Caco-2 (cell line): ENCODE results near the gene C19orf12. TPM values are rescaled to one million over a fixed set of nuclear protein-coding genes. Genes with fewer than 3 reads are reported as not detected.

Experiments used
- BruUV-seq: library from RNA; stranded (reverse); fragments of 400-500 nt; replicated peaks from 2 replicates; lab custom pipeline; 2021; lab: Mats Ljungman, UMichigan
- CTCF ChIA-PET: fragments of 300-600 bp; sonication (Branson Sonifier 250); formaldehyde crosslinking; loops from one replicate; lab custom pipeline; 2022; ENCODE audit warnings: antibody characterized with exemption; lab: Charles Lee
- POLR2A ChIA-PET: fragments of 300-600 bp; sonication (Branson Sonifier 250); formaldehyde crosslinking; loops from one replicate; lab custom pipeline; 2022; ENCODE audit warnings: antibody characterized with exemption; lab: Charles Lee
- DNase-seq, 2 experiments: peaks; one replicate each; pipeline versions ENCODE4 v3.0.0 to v3.0.0-alpha.2; 2020 to 2022
- H3K27me3 ChIP-seq: replicated peaks from 2 replicates; pipeline ENCODE4 v1.6.0; 2011; ENCODE audit warnings: low read length; ENCODE audit not compliant: control insufficient read depth, insufficient read depth
- H3K36me3 ChIP-seq: 2 replicates; pipeline ENCODE4 v1.5.1; 2011; ENCODE audit warnings: low read length; ENCODE audit not compliant: control insufficient read depth, insufficient read depth
- H3K4me1 ChIP-seq: fragments of 250-450 bp; sonication (Bioruptor Pico); 2 replicates; pipeline ENCODE4 v1.5.1; 2020; ENCODE audit warnings: mild to moderate bottlenecking
- H3K4me3 ChIP-seq: 2 replicates; pipeline ENCODE4 v1.5.1; 2011; ENCODE audit warnings: low read depth, mild to moderate bottlenecking, control low read depth, low read length
- H3K9me3 ChIP-seq: fragments of 250-450 bp; sonication (Bioruptor Pico); 2 replicates; pipeline ENCODE4 v1.5.1; 2020; ENCODE audit warnings: mild to moderate bottlenecking, moderate library complexity
- H3K27ac Mint-ChIP-seq: one replicate; pipeline ENCODE4 v1.8.0; 2022; ENCODE audit warnings: mixed read lengths; ENCODE audit not compliant: unreplicated experiment
- H3K27me3 Mint-ChIP-seq: one replicate; pipeline ENCODE4 v1.8.0; 2022; ENCODE audit warnings: mixed read lengths; ENCODE audit not compliant: insufficient read depth, unreplicated experiment
- H3K36me3 Mint-ChIP-seq: one replicate; pipeline ENCODE4 v1.8.0; 2022; ENCODE audit warnings: mild to moderate bottlenecking, mixed read lengths; ENCODE audit not compliant: insufficient read depth, unreplicated experiment
- H3K4me1 Mint-ChIP-seq: one replicate; pipeline ENCODE4 v1.8.0; 2022; ENCODE audit warnings: low read depth, mixed read lengths; ENCODE audit not compliant: unreplicated experiment
- H3K4me3 Mint-ChIP-seq: one replicate; pipeline ENCODE4 v1.8.0; 2022; ENCODE audit warnings: mild to moderate bottlenecking, moderate library complexity, mixed read lengths; ENCODE audit not compliant: unreplicated experiment
- H3K9me3 Mint-ChIP-seq: one replicate; pipeline ENCODE4 v1.8.0; 2022; ENCODE audit warnings: mixed read lengths; ENCODE audit not compliant: unreplicated experiment
- intact Hi-C: fragments of 100-400 bp; cut with micrococcal nuclease; formaldehyde crosslinking; loops from one replicate; pipeline ENCODE4 v1.10.0; 2022; ENCODE audit not compliant: unreplicated experiment
- total RNA-seq: library from RNA; stranded (reverse); gene quantifications from 2 replicates; pipeline ENCODE4 v1.2.3, GENCODE V29; 2022
- TF ChIP-seq, protein P1 (sequence below), 2 experiments: fragments of 200-600 bp in 1 of 2; IDR thresholded peaks; 1 replicate in 1 of 2; 2 replicates in 1 of 2; pipeline versions ENCODE4 v1.5.1 to v1.8.0; 2011 to 2022; ENCODE audit warnings: antibody characterized with exemption in 1 of 2, control low read depth in 1 of 2, inconsistent platforms in 1 of 2, low read depth in 1 of 2, low read length in 1 of 2, mild to moderate bottlenecking in 1 of 2, moderate library complexity in 1 of 2; ENCODE audit not compliant: insufficient read depth in 1 of 2, severe bottlenecking in 1 of 2, unreplicated experiment in 1 of 2

Gene C19orf12
- total RNA-seq, 1 experiment from 2014 or later, result 20.8 TPM

DNA sequence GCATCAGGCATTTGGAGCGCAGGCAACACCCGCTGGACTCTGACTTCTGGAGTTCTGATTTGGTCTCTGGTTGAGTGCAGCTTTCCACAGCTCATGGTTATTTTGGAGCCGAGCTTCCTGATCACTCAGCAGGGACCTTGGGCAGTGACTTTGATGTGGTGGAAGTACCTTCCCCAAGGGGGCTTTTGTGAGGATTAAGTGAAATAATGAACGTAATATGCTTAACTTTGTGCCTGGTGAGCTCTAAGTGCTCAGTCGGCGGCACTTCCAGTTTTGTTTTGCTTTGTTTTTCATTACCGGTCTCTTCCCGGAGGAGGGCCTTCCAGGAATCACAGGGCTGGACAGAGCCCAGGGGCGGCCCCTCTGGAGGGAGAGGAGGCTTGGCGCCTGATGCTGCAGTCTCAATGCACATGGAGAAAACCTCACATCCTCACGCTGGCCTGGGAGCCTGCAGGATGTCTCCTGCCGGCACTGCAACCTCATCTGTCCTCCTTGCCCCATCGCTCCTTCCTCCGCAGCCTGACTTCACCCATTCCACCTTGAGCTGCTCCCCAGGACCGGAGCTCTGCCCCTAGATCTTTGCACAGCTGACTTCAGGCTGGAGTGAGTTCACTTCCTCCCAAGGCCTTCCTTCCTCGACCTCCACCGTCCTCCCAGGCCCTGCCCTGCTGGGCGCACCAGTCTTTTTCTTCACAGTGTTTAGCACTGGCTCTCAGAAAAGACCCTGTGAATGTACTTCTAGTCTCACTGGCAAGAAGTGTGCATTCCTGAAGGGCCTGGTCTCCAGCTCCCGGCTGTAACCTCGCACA lies 48.3 kb downstream of the C19orf12 start:
- TF ChIP-seq, protein P1, sequence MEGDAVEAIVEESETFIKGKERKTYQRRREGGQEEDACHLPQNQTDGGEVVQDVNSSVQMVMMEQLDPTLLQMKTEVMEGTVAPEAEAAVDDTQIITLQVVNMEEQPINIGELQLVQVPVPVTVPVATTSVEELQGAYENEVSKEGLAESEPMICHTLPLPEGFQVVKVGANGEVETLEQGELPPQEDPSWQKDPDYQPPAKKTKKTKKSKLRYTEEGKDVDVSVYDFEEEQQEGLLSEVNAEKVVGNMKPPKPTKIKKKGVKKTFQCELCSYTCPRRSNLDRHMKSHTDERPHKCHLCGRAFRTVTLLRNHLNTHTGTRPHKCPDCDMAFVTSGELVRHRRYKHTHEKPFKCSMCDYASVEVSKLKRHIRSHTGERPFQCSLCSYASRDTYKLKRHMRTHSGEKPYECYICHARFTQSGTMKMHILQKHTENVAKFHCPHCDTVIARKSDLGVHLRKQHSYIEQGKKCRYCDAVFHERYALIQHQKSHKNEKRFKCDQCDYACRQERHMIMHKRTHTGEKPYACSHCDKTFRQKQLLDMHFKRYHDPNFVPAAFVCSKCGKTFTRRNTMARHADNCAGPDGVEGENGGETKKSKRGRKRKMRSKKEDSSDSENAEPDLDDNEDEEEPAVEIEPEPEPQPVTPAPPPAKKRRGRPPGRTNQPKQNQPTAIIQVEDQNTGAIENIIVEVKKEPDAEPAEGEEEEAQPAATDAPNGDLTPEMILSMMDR (IDR thresholded peaks at IDR 0.05; ENCODE audit: insufficient read depth in 1 of 2, low read depth in 1 of 2, low read length in 1 of 2, severe bottlenecking in 1 of 2, unreplicated experiment in 1 of 2), result no peak
- BruUV-seq, result no TSS peak
- ChIA-PET POLR2A (interaction anchor here (2.6 kb wide), 1 partner anchor 61 kb away, joined by 15 read pairs; the partner anchor contains the start of gene POP4), CTCF (interaction anchor here (1.4 kb wide), 1 partner anchor 49 kb away, joined by 6 read pairs; no protein-coding TSS in a partner anchor)
- peak overlapping the region; percentile 92 for H3K4me3 ChIP-seq
- no peaks in the 10 kb centered on the region; the same call in 1 of the 2 replicates for H3K36me3 ChIP-seq
- no peaks in the 10 kb centered on the region for H3K27me3 Mint-ChIP-seq
- intact Hi-C loops, result no loop called here
- no peaks in the 10 kb centered on the region for H3K27me3 ChIP-seq
- H3K9me3 ChIP-seq, result no peaks in the 10 kb centered on the region
- H3K4me1 ChIP-seq, result peaks cover 16% of the 10 kb centered on the region
- H3K4me3 Mint-ChIP-seq, result peak overlapping the region; percentile 92
- no peaks in the 10 kb centered on the region for H3K36me3 Mint-ChIP-seq
- peaks cover 15% of the 10 kb centered on the region for H3K4me1 Mint-ChIP-seq
- H3K27ac Mint-ChIP-seq, result no peak overlapping the region
- no peak for DNase-seq
- H3K9me3 Mint-ChIP-seq, result no peaks in the 10 kb centered on the region

DNA sequence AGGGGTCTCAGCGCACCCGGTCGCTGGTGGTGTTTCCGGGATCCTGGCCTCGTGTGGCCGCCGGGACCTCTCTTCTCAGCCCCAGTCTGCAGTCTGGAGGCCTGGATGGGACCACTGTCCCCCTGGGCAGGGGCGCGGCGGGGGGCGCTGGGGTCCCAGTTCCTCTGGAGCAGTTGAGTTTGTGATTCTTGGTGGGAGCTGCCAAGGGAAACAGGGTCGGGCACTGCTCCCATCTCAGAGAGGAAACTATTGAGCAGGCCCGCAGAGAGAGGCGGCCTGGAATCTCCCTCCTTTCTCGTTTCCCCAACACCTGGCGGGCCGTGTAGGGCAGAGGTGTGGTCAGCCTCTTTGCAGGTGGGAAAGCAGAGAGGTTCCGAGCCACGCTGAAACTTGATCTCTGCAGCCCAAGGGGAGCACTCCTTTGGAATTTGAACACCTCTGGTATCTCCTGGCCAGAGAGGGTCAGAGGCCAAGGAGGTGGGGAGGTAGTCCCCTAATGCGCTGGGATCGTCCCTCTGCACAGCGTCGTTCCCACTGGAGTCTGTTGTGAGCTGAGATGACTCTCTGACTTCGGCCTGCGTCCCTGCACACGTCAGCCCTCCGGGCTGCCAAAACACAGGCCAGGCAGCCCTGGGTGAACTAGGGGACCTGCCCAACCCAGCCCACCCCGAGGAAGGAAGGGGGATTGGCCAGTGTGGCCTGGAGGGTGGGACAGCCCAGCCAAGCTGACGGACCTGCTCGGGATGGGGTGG lies 49.1 kb downstream of the C19orf12 start:
- BruUV-seq, result TSS peak; percentile 30
- Histone ChIP-seq H3K36me3 (no peaks in the 10 kb centered on the region; the same call in 1 of the 2 replicates), H3K4me1 (peaks cover 23% of the 10 kb centered on the region), H3K9me3 (no peaks in the 10 kb centered on the region), H3K4me3 (peak overlapping the region; percentile 92), H3K27me3 (no peaks in the 10 kb centered on the region)
- ChIA-PET POLR2A (interaction anchor here (0.8 to 2.6 kb wide), 2 partner anchors 47 to 60 kb away, joined by 3 to 15 read pairs; partner anchors contain the start of gene POP4), CTCF (interaction anchor here (0.6 to 1.4 kb wide), 6 partner anchors 16 to 64 kb away, joined by 3 to 8 read pairs (median 4); partner anchors contain the start of gene POP4)
- no peaks in the 10 kb centered on the region for H3K36me3 Mint-ChIP-seq
- TF ChIP-seq, protein P1 (IDR thresholded peaks at IDR 0.05; ENCODE audit: insufficient read depth in 1 of 2, low read depth in 1 of 2, low read length in 1 of 2, severe bottlenecking in 1 of 2, unreplicated experiment in 1 of 2), result no peak
- no peak overlapping the region for H3K27ac Mint-ChIP-seq
- intact Hi-C loops, result loop anchor here (2.0 kb wide), 1 partner anchor 51 kb away; no protein-coding TSS in a partner anchor
- H3K4me1 Mint-ChIP-seq, result peaks cover 15% of the 10 kb centered on the region
- DNase-seq, result peak in 1 of 2 experiments; percentile 27
- no peaks in the 10 kb centered on the region for H3K27me3 Mint-ChIP-seq
- peak overlapping the region; percentile 92 for H3K4me3 Mint-ChIP-seq
- H3K9me3 Mint-ChIP-seq, result no peaks in the 10 kb centered on the region
